Activated CD8-positive, alpha-beta memory T cell treated with anti-CD3 and anti-CD28 coated beads for 4 hours (primary cell): ENCODE data around the gene TAF6L.
A peak's percentile ranks its signal among the peaks of the same experiment; 100 is the strongest.
"Not testable (repeated sequence)": the region's sequence is repeated elsewhere in the genome, so short reads cannot be mapped to it uniquely, and the experiment has no call there.

Experiments used
- DNase-seq, 2 donors: peaks; one replicate each; pipeline ENCODE4 v3.0.0-alpha.2; 2020; ENCODE audit warnings: low read depth in 2 of 2

Gene TAF6L

GRCh38 chr11:62805961-62806441 lies 34.8 kb downstream of the TAF6L start:
- DNase-seq = no peak

- no peak for DNase-seq
Measured at GRCh38 chr11:62806611-62807121, 35.5 kb downstream of the TAF6L start.

GRCh38 chr11:62810748-62811147 lies 39.6 kb downstream of the TAF6L start:
- DNase-seq = no peak

- DNase-seq = no peak
Measured at GRCh38 chr11:62811659-62812058, 40.5 kb downstream of the TAF6L start.

- no peak for DNase-seq
Measured at GRCh38 chr11:62816557-62816956, 45.4 kb downstream of the TAF6L start.

DNA sequence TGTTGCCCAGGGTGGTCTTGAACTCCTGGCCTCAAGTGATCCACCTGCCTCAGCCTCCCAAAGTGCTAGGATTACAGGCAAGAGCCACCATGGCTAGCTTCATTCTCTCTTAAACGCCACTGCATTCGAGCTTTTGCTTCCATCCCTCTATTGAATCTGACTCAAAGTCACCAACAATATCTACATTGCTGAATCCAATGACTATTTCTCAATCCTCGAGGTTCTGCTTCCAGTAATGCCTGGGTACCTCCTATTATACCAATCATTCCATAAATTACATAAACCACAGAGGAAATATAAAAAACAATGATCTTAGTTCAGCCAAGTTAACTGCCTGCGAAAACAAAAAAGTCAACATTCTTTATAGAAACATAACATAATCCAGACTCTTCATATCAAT lies 45.9 kb downstream of the TAF6L start:
- DNase-seq = no peak

DNA sequence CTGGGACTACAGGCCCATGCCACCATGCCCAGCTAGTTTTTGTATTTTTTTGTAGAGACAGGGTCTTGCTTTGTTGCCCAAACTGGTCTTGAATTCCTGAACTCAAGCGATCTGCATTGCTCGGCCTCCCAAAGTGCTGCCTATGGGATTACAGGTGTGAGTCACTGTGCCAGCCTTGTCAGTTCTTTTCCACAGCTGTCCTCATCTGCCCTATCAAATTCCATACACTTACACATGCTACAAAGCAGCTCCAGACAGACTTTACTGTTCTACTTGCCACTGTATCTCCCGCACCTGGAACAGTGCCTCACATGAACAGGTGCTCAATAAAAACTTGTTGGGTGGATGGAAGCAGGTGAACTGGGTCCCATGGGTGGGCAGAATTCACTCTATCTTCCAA lies 52.5 kb downstream of the TAF6L start:
- DNase-seq = no peak

- not testable (repeated sequence) for DNase-seq
Measured at GRCh38 chr11:62828130-62828529, 56.9 kb downstream of the TAF6L start.

- no peak for DNase-seq
Measured at GRCh38 chr11:62830904-62831519, 59.8 kb downstream of the TAF6L start.

DNA sequence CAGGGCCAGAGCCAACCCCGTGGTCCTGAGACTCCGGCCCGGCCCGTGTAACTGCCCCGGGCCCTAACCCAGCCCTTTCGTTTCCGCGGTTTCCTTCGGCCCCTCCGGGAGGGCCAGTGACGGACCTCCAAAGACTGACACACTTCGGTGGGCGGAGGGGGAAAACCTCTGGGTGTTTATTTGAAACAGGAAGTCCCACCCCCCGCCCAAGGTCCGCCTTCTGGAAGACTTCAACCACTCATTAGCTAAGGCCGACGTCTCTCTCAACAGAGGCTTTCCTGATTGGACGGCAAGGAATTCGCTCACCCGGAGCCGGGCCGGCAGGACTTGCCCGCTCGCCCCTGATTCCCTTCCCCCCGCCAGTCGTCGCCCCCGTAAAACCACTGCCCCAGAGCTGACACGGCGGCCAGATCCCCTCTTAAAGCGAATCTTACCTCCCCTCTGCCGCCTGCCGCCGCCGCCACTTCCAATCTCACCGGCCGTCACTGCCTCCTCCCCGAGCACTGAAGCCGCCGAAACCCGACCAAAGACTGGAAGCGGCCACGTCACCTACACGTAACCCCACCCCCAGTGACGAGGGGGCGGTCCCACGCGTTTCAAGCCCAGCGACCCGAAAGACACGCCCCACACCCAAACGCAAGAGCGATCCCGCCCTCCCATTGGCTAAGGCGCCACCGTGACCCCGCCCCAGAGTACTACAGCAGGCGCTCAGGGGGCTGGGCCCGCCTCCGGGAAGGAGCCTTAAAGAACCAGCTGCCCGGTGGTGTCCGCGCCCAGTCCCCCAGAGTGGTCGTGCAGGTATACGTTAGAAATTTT lies 60.5 kb downstream of the TAF6L start, which contains the start of gene STX5:
TSS of gene STX5 (minus strand) at position 532 of the 816 bp plus-strand sequence. CDS start 808 bp downstream, outside the sequence.
- peak; percentile 99 for DNase-seq

- no peak for DNase-seq
Measured at GRCh38 chr11:62832336-62833234, 61.4 kb downstream of the TAF6L start, which contains the start of gene TEX54. TEX54 (minus strand) TSS chr11:62832841.

- DNase-seq = no peak
Measured at GRCh38 chr11:62835336-62835735, 64.1 kb downstream of the TAF6L start.
